Eye (tissue), 1 donor: Measurements from ENCODE around the gene DPF3.

ENCODE experiments used
- DNase-seq: peaks from one replicate; pipeline ENCODE4 v3.0.0-alpha.2; 2015

DPF3 gene

DNA sequence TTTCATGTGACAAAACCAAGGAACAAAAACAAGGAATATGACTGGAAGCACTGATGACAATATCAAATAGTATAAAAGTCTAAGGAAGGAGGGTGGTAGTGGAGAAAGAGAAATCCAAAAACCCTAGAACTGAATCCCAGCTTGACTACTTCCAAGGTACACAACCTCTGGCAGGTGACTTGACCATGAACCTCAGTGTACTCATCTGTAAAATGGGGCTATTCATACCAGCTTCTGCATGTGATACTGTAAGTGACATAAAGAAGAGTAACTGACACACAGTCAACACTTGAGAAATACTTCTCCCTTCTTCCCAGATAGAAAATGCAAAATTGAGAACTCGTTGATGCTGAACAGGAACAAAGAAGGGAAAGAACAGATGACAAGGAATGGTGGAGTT, 10.3 kb upstream of the DPF3 start:
- DNase-seq: no peak

- no peak for DNase-seq
Observed at GRCh38 chr14:72903716-72904115, 9.8 kb upstream of the DPF3 start.

DNA sequence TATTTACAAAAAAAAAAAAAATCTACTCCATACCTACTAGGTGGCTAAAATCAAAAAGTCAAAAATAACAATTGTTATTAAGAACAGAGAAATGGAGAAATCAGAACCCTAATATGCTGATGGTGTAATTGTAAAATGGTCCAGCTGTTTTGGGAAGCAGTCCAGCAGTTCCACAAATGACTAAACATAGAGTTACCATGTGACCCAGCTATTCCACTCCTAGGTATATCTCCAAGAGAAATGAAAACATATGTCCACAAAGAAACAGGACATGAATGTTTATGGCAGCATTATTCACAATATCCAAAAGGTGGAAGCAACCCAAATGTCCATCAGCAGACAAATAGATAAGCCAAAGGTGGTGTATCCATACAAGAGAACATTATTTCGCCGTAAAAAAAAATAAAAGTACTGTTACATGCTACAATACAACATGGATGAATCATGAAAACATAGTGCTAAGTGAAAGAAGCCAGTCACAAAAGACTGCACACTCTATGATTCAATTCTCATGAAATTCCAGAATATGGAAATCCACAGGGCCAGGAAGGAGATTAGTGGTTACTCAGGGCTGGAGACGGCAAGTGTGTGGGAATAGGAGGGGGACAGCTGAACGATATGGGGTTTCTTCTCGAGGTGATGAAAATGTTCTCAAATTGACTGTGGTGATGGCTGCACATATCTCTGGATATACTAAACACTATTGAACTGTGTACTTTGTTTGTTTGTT, 9.1 kb upstream of the DPF3 start:
- no peak for DNase-seq

DNA sequence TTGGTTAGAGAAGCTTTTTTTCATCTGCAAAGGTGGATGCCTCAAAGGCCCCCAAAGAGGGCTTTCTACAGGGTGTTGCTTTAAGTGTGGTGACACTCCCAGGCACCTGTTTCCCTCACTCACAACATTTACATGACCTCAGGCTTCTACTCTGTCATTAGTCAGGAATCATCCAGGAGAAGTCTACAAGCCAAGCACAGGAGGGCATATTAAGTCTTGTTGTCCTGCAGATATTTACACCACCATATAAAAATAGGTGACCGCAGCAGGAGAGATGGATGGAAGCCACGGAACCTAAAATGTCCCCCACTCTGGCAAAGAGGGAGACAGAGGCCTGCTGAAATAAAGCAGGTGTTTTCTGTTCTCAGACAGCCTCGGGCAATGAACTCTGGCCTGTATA, 7.5 kb upstream of the DPF3 start:
- no peak for DNase-seq

DNA sequence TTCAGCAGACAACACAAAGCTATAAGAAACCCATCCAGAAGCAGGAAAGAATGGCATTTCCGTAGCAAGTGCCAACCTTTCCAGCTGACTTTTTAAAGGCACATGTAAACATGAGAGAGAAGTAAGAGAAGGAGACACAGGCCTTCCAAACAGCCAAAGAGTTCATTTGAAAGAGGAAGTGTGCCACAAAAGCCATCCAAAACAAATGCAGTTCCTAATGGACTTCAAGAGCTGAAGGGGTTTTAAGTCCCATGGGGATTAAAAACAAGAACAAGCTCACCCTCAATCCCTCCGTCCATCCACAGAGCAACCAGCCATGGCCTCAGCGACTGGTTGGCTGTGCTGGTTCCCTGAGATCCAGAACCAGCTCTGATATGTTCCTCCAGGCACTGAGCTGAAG, 4.5 kb upstream of the DPF3 start:
- no peak for DNase-seq

DNA sequence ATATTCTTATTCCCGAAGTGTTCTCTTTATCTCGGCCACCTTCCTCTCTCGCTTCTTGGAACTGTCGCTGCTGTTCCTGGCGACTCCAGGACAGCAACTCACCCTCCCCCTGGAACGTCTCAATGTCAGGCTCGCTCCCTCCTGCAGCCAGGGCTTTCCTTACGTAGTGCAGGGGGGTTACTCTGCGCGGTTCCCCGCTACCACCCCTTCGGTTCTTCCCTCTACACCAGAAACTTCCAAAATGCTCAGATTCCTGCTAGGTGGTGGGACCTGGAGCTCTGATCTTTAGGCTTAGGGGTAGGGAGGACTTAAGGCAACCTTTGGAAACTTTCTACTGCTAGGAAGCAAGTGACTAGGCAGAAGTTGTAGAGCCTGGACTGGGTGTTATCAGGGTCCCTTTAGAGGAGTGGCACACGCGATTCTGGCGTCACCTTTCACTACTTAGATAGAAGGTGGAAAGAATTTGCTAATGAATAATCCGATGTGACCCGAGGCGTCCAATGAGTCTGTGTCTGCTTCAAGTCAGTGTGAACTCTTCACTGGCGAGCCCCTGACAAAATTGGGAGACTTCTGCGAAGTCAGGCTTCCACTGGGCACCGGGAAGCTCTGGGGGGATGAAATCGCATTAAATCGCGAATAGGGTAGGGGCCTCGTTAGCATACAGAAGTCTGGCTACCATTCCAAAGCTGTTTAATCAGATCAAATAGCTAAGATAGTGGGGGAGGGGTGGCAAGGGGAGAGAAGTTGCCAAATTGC, 900 bp upstream of the DPF3 start:
- peak; percentile 68 for DNase-seq

- no peak for DNase-seq
Observed at GRCh38 chr14:72894323-72894622, 372 bp upstream of the DPF3 start.

- peak; percentile 73 for DNase-seq
Observed at GRCh38 chr14:72892879-72893635, 844 bp downstream of the DPF3 start.

DNA sequence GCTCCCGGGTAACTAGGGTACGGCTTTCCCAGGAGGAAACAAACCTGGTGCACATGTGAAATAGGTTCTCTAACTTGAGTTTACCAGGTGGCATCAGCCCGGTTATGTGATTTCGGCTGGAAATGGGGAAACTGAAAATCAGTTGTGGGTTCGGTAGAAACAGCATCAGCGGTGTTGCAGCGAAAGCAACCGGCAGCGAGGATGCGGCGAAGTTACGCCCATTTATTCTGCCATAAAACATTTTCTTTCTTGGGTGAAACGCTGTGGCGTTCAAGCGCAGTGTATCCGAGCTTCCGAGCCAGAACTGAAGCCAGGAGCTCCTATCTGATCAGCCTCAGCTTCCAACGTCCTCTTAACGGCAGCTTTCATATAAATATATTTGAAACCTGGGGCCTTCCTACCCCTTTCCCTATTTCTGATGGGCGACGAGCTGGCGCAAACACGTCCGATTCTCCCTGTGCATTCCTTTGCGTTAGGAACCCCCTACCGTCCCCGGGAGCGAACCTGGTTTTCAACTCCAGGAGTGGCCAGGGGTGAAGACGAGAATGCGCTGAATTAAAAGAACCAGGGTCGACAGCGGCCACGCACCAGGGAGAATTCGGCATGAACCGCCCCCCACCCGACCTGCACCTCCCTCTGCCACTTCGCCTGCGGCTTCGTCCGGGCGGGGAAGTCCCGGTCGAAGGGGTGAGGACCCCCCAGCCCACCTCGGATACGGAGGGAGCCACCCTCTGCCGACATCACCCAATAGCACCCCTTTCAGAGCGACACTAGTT, 1.6 kb downstream of the DPF3 start:
- peak; percentile 75 for DNase-seq

DNA sequence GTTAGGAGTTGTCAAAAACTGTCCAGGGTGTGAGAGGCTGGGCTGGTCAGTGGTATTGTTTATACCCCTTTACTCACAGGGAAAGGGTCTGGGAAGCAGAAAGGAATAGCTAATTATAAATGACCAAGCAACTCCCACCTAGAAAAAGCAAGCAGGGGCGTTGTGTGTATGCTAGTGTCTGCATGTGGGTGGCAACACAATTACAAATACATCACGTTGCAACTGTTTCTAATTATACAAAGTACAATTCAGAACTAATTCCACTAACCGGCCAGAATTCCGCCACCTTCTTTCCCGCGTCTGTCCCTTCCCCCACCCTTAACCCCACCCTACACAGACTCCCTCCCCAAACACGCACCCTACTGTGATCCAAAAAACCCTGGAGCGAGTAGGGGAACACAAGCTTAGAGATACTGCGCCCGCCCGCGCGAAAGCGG, 2.2 kb downstream of the DPF3 start:
- DNase-seq: no peak

- DNase-seq: no peak
Observed at GRCh38 chr14:72889366-72889765, 4.5 kb downstream of the DPF3 start.

GRCh38 chr14:72888636-72889201, 5.2 kb downstream of the DPF3 start:
- DNase-seq: no peak

DNA sequence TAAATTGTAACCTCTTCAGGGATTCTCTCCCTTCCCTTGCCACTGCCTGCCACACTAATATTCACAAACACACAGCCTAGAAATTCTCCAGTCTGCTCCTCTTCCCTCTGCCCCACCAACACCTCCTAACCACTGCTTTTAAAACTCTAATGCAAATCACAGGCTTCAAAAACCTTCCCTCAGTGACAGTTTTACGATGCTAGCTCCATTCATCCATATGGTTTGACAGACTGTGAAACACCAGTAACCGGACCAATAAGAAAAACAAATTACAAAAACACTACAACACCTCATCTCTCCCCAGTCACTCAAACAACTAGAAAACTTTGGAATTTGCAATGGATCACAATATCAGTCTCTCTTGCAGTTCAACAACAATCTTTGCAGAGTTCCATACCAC, 5.7 kb downstream of the DPF3 start:
- DNase-seq: no peak

DNA sequence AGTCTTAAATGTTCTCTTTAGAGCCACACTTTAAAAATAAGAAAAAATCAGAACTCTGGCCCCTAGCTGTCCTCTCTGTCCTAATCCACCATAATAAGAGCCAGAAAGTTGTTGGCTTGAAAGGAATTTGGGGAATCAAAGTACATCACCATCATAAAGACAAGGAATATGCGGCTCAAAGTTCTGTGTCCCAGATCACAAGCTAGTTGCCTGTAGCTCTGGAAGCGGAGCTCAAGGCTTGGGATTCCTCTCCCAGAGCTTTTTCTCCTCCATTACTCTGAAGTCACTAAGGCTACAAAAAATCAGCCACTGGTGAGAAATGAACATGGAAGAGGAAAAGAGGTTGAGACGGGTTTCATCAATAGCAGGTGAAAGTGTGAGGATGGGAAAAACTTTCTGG, 6.4 kb downstream of the DPF3 start:
- DNase-seq: no peak

GRCh38 chr14:72884386-72884785, 9.5 kb downstream of the DPF3 start:
- no peak for DNase-seq

DNA sequence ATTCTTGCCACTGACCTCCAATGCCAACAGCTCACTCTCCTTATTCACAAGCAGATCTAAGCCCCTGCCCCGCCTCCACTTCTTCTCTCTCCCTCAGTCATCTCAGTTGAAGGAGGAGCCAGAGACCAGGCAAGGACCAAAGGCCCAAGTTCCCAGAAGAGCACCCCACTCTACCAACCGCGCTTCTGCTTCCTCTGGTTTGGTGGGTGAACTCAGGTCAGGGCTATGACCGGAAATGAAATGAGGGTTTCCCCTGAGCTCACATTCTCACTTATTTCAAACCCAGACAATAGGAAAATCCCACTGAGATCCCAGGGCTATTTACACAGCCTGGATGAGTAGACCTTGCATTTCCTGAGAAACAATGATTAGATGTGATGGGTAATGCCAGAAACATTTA, 9.9 kb downstream of the DPF3 start:
- no peak for DNase-seq

DNA sequence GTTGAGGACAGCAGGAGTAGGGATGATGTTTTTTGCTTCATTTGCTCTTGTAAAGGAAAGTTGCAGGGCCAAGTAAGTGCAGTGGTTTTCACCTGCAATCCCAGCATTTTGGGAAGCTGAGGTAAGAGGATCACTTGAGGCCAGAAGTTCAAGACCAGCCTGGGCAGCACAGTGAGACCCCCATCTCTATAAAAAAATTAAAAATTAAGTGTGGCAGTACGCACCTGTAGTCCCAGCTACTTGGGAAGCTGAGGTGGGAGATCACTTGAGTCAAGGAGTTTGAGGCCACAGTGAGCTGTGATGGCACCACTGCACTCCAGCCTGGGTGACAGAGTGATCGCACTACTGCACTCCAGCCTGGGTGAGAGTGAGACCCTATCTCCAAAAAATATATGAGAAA, 10.8 kb downstream of the DPF3 start:
- no peak for DNase-seq

DNA sequence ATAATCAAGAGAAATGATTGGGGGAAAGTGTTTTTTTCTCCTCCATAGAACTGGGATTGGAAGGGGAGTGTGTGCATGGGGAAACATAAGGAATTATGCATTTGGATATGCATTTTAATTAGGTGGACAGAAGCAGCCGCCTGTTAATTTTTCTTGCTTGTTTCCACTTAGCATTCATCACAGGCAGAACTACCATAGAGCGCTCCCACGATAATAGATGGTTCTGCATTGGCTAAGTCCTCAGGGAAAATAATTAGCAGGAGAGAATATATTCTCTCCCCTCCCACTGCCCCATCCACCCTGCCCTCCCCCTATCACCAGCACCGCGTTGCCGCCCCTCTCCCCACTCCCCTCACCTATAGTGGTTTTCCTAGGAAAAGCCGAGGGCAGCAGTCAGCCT, 11.4 kb downstream of the DPF3 start:
- no peak for DNase-seq

- no peak for DNase-seq
Observed at GRCh38 chr14:72882047-72882446, 11.9 kb downstream of the DPF3 start.

DNA sequence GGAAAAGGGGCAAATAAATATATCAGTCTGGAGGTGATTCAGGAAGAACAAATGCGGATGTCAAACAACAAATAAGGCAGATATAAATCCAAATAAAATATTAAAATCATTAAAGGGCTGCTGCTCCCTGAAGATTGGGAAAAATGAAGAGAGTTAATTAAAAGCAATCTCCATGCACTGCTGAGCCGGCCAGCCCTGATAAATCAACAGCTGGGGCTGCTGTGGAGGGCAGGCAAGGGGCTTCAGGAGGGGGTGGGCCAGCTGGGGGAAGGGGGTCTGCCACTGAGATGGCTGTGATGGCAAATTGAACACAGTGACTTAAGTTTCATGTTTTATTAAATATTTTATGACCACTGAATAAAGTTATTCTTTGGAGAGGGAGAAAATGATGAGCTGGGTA, 12.4 kb downstream of the DPF3 start:
- no peak for DNase-seq

- no peak for DNase-seq
Observed at GRCh38 chr14:72880820-72881219, 13.1 kb downstream of the DPF3 start.

GRCh38 chr14:72880164-72880563, 13.7 kb downstream of the DPF3 start:
- DNase-seq: no peak

- DNase-seq: no peak
Observed at GRCh38 chr14:72879431-72879830, 14.5 kb downstream of the DPF3 start.
